D721Med (cell line): ENCODE results near the gene SEC61A1.

ENCODE experiments used
- DNase-seq: peaks from one replicate; pipeline ENCODE4 v3.0.0; 2011; ENCODE audit warnings: low spot score; ENCODE audit not compliant: insufficient read length
- FAIRE-seq: peaks from 2 replicates; lab custom pipeline; 2011; peaks lifted over from hg19 to GRCh38; lab: Jason Lieb, UNC
- TF ChIP-seq, protein P1 (sequence below): IDR thresholded peaks from 2 replicates; pipeline ENCODE4 v1.5.1; 2012; ENCODE audit warnings: mild to moderate bottlenecking, control low read depth; ENCODE audit not compliant: insufficient read depth; ENCODE audit errors: missing control alignments

The SEC61A1 gene

DNA sequence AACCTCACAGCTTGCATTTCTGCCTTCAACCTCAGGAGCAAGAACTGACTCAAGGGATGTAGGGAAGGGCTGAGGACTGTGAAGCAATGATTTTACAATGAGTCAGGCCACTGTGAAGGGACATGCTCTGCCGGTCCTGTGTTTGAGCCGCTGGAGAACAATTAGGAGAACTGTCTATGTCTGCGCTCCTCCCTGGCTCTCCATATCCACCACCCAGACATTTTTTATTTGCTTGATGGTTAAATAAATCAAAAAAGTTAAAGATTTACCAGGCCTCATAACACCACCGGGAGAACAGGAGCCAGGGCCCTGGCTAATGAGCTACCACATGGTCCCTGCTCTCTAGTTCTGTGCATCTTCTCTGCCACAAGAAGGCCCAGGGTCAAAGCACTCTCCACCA lies 29.6 kb downstream of the SEC61A1 start:
- FAIRE-seq (no peak), DNase-seq (no peak)
- TF ChIP-seq, protein P1, sequence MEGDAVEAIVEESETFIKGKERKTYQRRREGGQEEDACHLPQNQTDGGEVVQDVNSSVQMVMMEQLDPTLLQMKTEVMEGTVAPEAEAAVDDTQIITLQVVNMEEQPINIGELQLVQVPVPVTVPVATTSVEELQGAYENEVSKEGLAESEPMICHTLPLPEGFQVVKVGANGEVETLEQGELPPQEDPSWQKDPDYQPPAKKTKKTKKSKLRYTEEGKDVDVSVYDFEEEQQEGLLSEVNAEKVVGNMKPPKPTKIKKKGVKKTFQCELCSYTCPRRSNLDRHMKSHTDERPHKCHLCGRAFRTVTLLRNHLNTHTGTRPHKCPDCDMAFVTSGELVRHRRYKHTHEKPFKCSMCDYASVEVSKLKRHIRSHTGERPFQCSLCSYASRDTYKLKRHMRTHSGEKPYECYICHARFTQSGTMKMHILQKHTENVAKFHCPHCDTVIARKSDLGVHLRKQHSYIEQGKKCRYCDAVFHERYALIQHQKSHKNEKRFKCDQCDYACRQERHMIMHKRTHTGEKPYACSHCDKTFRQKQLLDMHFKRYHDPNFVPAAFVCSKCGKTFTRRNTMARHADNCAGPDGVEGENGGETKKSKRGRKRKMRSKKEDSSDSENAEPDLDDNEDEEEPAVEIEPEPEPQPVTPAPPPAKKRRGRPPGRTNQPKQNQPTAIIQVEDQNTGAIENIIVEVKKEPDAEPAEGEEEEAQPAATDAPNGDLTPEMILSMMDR = no peak

DNA sequence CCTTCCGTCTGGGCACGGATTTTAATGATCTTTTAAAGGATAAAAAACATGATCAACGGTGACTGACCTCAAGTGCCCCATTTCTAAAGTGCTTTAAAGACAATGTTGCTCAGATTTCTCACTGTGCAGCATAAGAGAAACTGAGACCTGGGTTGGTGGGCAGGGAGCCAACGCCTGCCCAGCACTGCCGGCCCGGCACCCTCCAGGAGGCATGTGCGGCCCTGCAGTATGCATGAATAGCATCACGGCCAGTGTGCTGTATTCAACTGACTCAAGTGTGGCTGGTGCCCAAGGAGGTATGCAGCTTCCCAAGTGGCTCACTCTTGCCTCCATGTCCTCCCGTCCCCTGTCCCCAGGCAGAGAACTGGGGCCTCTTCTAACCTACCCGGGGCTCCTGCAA lies 30.3 kb downstream of the SEC61A1 start:
- DNase-seq (no peak), FAIRE-seq (no peak)
- TF ChIP-seq, protein P1 = no peak

DNA sequence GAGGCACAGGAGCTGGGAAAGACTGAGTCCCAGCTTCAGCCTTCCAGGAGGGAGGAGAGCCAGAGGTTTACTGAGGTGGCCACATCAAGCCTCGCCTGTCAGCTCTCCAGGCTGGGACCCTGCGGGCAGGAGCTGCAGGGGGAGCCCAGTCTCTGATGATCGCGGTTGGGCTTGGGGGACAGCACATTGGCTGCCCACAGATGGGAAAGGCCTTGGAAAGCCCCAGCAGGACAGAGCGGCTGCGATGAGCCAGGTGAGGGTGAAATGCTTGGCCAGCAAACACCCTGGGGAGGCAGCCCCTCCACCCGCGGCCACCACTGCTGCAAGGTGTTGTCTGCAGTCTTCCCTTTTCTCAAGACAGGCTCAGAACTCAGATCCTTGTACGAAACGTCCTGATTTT lies 31.2 kb downstream of the SEC61A1 start:
- FAIRE-seq (no peak), DNase-seq (no peak)
- TF ChIP-seq, protein P1 = no peak

DNA sequence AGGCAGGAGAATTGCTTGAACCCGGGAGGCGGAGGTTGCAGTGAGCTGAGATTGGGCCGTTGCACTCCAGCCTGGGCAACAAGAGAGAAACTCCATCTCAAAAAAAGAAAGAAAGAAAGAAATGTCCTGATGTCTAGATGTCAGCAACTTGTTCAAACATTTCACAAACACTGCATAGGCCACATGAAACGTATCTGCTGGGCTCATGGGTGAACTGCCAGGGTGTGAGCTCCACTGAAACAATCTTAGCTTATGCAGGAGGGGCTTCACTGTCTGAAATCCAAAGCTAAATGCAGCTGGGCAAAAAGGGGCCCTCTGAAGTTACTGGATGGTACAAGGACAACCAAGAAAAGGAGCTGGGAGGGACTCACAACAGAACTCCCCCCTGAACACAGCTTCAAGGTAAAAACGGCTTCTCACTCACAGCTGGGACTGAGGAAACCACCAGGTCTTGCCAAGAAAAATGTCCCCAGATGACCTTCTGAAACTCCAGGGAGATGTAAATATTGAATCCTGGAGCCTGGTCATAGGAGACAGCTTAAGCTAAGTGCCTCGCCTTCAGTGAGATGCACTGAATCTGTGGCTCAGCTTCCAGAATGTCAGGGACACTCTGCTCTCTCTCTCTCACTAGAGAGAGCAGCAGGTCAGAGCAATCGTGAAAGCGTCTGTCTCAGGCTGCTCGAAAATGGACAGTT lies 31.9 kb downstream of the SEC61A1 start:
- TF ChIP-seq, protein P1 = no peak
- FAIRE-seq = no peak
- no peak for DNase-seq

DNA sequence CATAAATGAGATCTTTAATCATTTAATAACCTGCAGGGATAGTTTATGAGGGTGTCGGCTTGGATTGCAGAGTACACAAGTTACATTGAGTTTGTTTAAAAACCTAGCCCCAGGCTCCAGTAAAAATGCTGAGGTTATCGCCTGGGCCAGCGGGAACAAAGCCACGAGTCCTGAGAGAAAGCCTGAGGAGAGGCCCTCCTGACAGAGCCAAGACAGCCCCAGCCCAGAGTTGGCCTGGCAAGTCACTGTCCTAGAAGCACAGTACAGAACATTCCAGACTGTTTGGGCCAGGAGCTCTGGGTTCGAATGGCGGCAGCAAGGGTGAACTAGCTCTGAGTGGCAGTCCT lies 32.4 kb downstream of the SEC61A1 start:
- FAIRE-seq = no peak
- DNase-seq = no peak
- TF ChIP-seq, protein P1 = no peak

DNA sequence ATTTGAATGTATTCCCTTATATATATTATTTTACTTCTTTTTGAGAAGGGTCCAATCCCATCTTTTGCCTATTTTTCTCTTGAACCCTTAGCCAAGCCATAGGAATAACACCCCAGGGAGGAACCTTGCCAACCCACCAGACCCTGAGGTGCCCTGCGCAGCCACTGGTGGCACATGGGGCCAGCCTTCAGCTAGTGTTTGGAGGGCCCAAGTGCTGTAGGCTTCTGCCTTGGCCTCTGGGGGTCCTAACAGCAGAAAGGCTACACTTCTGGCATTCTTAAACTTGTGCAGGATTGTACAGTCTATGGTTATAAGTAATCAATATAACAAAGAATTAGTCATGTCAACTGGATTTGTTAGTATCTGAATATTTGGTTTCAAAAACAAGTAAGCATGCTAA lies 36.9 kb downstream of the SEC61A1 start:
- FAIRE-seq = no peak
- no peak for DNase-seq
- TF ChIP-seq, protein P1 = no peak

DNA sequence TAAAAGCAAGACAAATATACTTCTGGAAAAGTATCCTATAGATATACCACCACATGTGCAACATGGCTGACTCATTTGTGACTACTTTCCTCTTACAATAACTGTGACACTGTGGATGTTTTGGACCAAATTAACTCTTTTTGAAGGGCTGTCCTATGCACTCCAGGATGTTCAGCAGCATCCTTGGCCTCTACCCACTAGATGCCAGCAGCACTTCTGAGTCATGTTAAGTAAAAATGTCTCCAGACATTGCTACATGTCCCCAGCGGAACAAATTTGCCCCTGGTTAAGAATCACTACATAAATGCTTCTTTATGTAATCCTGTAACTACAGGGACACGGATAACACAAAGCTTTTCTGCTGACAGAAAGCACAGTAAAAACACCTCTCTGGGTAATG lies 39.3 kb downstream of the SEC61A1 start:
- TF ChIP-seq, protein P1 = no peak
- FAIRE-seq = no peak
- no peak for DNase-seq
